ENCODE measurements around the gene RAB35.

- TF ChIP-seq CTCF (IDR thresholded peaks at IDR 0.05) (no peak), SMC3 (IDR thresholded peaks at IDR 0.05; ENCODE audit: low read depth, low read length) (no peak), PBX3 (IDR thresholded peaks at IDR 0.05) (no peak), ZBTB33 (IDR thresholded peaks at IDR 0.05; ENCODE audit: borderline replicate concordance, low read depth) (no peak), MXI1 (IDR thresholded peaks at IDR 0.05; ENCODE audit: low read depth, low read length) (no peak)
These were observed 22.1 kb downstream of the RAB35 start for GRCh38 chr12:120094485-120094884.

Data from SK-N-SH (cell line).